Stomach (tissue), 9 donors: ENCODE results near the gene TRAF3. TPM values are rescaled to one million over a fixed set of nuclear protein-coding genes. Genes with fewer than 3 reads are reported as not detected.

Source experiments
- DNase-seq, 2 donors: peaks; one replicate each; pipeline versions ENCODE4 v3.0.0 to v3.0.0-alpha.2; 2013 to 2019
- H3K27ac ChIP-seq, 5 donors: fragments of 200-600 bp in 4 of 5; sonication (generic) in 4 of 5; one replicate each; pipeline ENCODE4 v1.5.1; 2013 to 2019; ENCODE audit warnings: mild to moderate bottlenecking in 1 of 5, moderate library complexity in 1 of 5
- H3K27me3 ChIP-seq, 3 donors: fragments of 200-600 bp; sonication (generic); one replicate each; pipeline ENCODE4 v1.5.1; 2017 to 2019; ENCODE audit warnings: mixed run types in 1 of 3
- H3K36me3 ChIP-seq, 4 donors: fragments of 200-600 bp; sonication (generic); 1 replicate in 3 of 4; 2 replicates in 1 of 4; pipeline ENCODE4 v1.5.1; 2016 to 2019
- H3K4me1 ChIP-seq, 4 donors: fragments of 200-600 bp; sonication (generic); one replicate each; pipeline ENCODE4 v1.5.1; 2016 to 2019
- H3K4me3 ChIP-seq, 4 donors: fragments of 200-600 bp; sonication (generic) in 3 of 4; one replicate each; pipeline ENCODE4 v1.5.1; 2016 to 2019; ENCODE audit warnings: mild to moderate bottlenecking in 1 of 4
- H3K9me3 ChIP-seq, 4 donors: fragments of 200-600 bp; sonication (generic); one replicate each; pipeline ENCODE4 v1.5.1; 2016 to 2019
- CTCF ChIP-seq, 7 experiments: fragments of 450-650 bp in 4 of 7; fragments of 200-600 bp in 3 of 7; sonication (generic) in 3 of 7; IDR thresholded peaks; one replicate each; pipeline ENCODE4 v1.5.1; 2016 to 2019; ENCODE audit warnings: antibody characterized with exemption in 7 of 7, control low read depth in 2 of 7, mild to moderate bottlenecking in 1 of 7
- EP300 ChIP-seq: sonication (generic); formaldehyde crosslinking; IDR thresholded peaks from one replicate; pipeline ENCODE4 v1.6.1; 2017; ENCODE audit warnings: antibody characterized with exemption
- POLR2A ChIP-seq, 4 donors: fragments of 450-650 bp; IDR thresholded peaks; one replicate each; pipeline ENCODE4 v1.6.1; 2016; ENCODE audit warnings: antibody characterized with exemption in 4 of 4, control low read depth in 2 of 4, mild to moderate bottlenecking in 1 of 4, moderate library complexity in 1 of 4
- POLR2AphosphoS5 ChIP-seq, 3 donors: sonication (generic); formaldehyde crosslinking; IDR thresholded peaks; one replicate each; pipeline ENCODE4 v1.6.1; 2016; ENCODE audit warnings: antibody characterized with exemption in 3 of 3
- WGBS, 5 donors: extraction: QIAGEN DNeasy Blood & Tissue Kit in 3 of 5; methylation state at CpG; one replicate each; pipeline versions ENCODE4 v1.1.5 to v1.1.7; 2013 to 2018; 5-methylcytosine and 5-hydroxymethylcytosine counted together
- intact Hi-C: fragments of 100-400 bp; cut with DNase I; formaldehyde crosslinking; loops from one replicate; pipeline ENCODE4 v1.15.1; 2023; ENCODE audit warnings: low total_unique reads
- polyA plus RNA-seq, 3 donors: library from polyadenylated mRNA; stranded (reverse); fragments of 200-250 nt; gene quantifications; one replicate each; pipeline ENCODE4 v1.2.3, GENCODE V29; 2013
- total RNA-seq, 5 donors: library from RNA; depleted of rRNA; stranded (reverse); fragments of >200 nt; gene quantifications; one replicate each; pipeline versions ENCODE4 v1.1.0 to v1.2.3, GENCODE V29; 2014 to 2016
- donor health status: healthy with polysubstance abuse.
- donor health status: Bipolar disorder and iron deficiency.
- donor health status: healthy.

TRAF3 gene
- total and polyA plus RNA-seq, 8 donors = 3.5 to 30.1 (median 6.3) TPM

DNA sequence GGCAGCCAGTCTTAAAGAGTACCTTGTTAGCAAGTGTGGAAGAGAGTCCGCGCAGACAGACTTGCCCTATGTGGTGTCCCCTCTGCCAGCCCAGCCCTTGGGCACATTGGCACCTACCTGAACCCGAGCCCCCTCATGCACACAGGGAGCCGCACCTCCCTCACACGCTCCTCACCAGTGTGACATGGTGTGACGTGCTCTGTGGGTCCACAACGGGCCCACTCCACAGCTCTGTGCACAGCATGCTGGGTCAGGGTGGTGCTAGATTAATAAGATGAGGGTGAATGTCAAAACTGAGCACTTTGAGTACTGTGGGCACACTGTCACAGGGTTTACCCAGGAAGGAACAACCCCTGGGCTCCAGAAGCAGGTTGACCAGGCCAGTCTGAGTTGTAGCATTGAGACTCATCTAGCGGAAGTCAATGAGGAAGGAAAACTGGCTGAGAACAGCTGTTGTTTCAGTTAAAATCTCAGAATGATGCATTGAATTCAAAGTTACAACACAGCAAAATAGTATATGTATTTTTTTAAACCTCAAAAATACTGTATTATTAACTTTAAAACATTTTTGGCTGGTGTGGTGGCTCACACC, 91.8 kb downstream of the TRAF3 start:
- Histone ChIP-seq H3K27ac (no peak overlapping the region), H3K9me3 (no peaks in the 10 kb centered on the region), H3K4me1 (no peaks in the 10 kb centered on the region), H3K4me3 (no peak overlapping the region), H3K36me3 (peaks cover 8 to 38% (median 35%) of the 10 kb centered on the region in 4 donors), H3K27me3 (no peaks in the 10 kb centered on the region)
- intact Hi-C loops = no loop called here
- TF ChIP-seq CTCF (IDR thresholded peaks at IDR 0.05) (no peak), POLR2A (IDR thresholded peaks at IDR 0.05) (no peak), EP300 (no peak), POLR2AphosphoS5 (IDR thresholded peaks at IDR 0.05) (no peak)
- 92 to 99% (median 98%) methylated on average over 6 to 8 of the region's 8 CpGs for WGBS, 5 donors
- no peak for DNase-seq

GRCh38 chr14:102870246-102870645, 93.0 kb downstream of the TRAF3 start:
- Histone ChIP-seq H3K4me1 (no peaks in the 10 kb centered on the region), H3K27me3 (no peaks in the 10 kb centered on the region), H3K36me3 (peaks cover 8 to 45% (median 41%) of the 10 kb centered on the region in 4 donors), H3K9me3 (no peaks in the 10 kb centered on the region), H3K4me3 (no peak overlapping the region), H3K27ac (no peak overlapping the region)
- intact Hi-C loops = no loop called here
- WGBS, 5 donors = 95 to 97% (median 97%) methylated on average over 21 of the region's 21 CpGs
- no peak for TF ChIP-seq POLR2AphosphoS5 (IDR thresholded peaks at IDR 0.05)
- no peak for TF ChIP-seq POLR2A (IDR thresholded peaks at IDR 0.05)
- TF ChIP-seq CTCF (IDR thresholded peaks at IDR 0.05) = no peak
- no peak for TF ChIP-seq EP300
- no peak for DNase-seq

- no peak for DNase-seq
- H3K27me3 ChIP-seq = no peaks in the 10 kb centered on the region
- TF ChIP-seq POLR2AphosphoS5 (IDR thresholded peaks at IDR 0.05) (no peak), POLR2A (IDR thresholded peaks at IDR 0.05) (no peak), CTCF (IDR thresholded peaks at IDR 0.05) (no peak), EP300 (no peak)
- no peaks in the 10 kb centered on the region for H3K4me1 ChIP-seq
- no peaks in the 10 kb centered on the region for H3K9me3 ChIP-seq
- 80 to 88% (median 83%) methylated on average over 6 to 10 of the region's 10 CpGs for WGBS, 5 donors
- no peak overlapping the region for H3K27ac ChIP-seq
- intact Hi-C loops = no loop called here
- peaks cover 10 to 54% (median 50%) of the 10 kb centered on the region in 4 donors for H3K36me3 ChIP-seq
- no peak overlapping the region for H3K4me3 ChIP-seq
Measured at GRCh38 chr14:102870994-102871831, 94.0 kb downstream of the TRAF3 start.

- WGBS, 5 donors = 92 to 97% (median 93%) methylated on average over 5 of the region's 5 CpGs
- no peaks in the 10 kb centered on the region for H3K4me1 ChIP-seq
Measured at GRCh38 chr14:102872020-102872419, 94.8 kb downstream of the TRAF3 start.

More at GRCh38 chr14:102872020-102872419, 94.8 kb downstream of the TRAF3 start:
- intact Hi-C loops = no loop called here
- DNase-seq = no peak
- H3K27me3 ChIP-seq = no peaks in the 10 kb centered on the region
- peaks cover 18 to 63% (median 58%) of the 10 kb centered on the region in 4 donors for H3K36me3 ChIP-seq
- no peak for TF ChIP-seq POLR2A (IDR thresholded peaks at IDR 0.05)
- no peak overlapping the region for H3K27ac ChIP-seq
- H3K9me3 ChIP-seq = no peaks in the 10 kb centered on the region
- no peak overlapping the region for H3K4me3 ChIP-seq
